ENCODE data around the gene SND1. TPM values are rescaled to one million over a fixed set of nuclear protein-coding genes. Genes with fewer than 3 reads are reported as not detected.

SND1 gene
- total and polyA plus RNA-seq, 4 donors = 50.3 to 150 (median 105) TPM

GRCh38 chr7:127782654-127783559 is 130.9 kb downstream of the SND1 start:
- WGBS, 2 donors = 68 to 69% methylated on average over 3 of the region's 3 CpGs
- no peak for ATAC-seq (ENCODE audit: low FRiP score)

DNA sequence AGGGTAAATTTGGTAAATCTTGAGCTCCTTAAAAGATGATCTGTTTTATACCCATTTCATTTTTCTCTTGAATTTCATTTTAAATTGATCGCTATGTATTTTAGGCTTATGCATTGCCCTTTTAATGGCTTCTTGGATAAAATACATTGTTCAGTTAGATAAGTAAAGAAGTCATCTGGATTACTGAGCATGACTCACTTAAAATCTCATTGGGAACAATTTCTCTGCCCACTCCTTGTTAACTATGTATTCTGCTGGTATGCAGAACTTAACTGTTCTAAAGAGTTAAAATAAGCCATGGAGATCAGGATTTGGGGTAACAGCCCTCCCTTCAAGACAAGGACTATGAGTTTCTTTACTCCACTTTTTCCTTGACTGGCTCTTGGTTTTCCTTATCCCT is 134.2 kb downstream of the SND1 start:
- Histone ChIP-seq H3K4me3 (ENCODE audit: low read length in 2 of 2) (no peak overlapping the region), H3K36me3 (ENCODE audit: control insufficient read depth in 1 of 2, insufficient read depth in 2 of 2, low read length in 1 of 2) (no peaks in the 10 kb centered on the region), H3K4me1 (ENCODE audit: control insufficient read depth in 1 of 2, insufficient read depth in 2 of 2, low read length in 2 of 2) (no peaks in the 10 kb centered on the region), H3K9me3 (ENCODE audit: control insufficient read depth, low read length) (no peaks in the 10 kb centered on the region), H3K27ac (ENCODE audit: low read depth in 1 of 2, low read length in 2 of 2) (no peak overlapping the region), H3K27me3 (ENCODE audit: control insufficient read depth in 1 of 2, insufficient read depth in 2 of 2, low read length in 1 of 2) (no peaks in the 10 kb centered on the region)
- DNase-seq (no peak), ATAC-seq (ENCODE audit: low FRiP score) (no peak)
- 95 to 98% methylated on average over 1 of the region's 1 CpG for WGBS, 2 donors
- intact Hi-C loops (cut with DNase I) = no loop called here

More at GRCh38 chr7:127782654-127783559, 130.9 kb downstream of the SND1 start:
- DNase-seq = no peak
- Histone ChIP-seq H3K9me3 (ENCODE audit: control insufficient read depth, low read length) (no peaks in the 10 kb centered on the region), H3K4me1 (ENCODE audit: control insufficient read depth in 1 of 2, insufficient read depth in 2 of 2, low read length in 2 of 2) (no peaks in the 10 kb centered on the region), H3K4me3 (ENCODE audit: low read length in 2 of 2) (no peak overlapping the region), H3K27ac (ENCODE audit: low read depth in 1 of 2, low read length in 2 of 2) (no peak overlapping the region), H3K27me3 (ENCODE audit: control insufficient read depth in 1 of 2, insufficient read depth in 2 of 2, low read length in 1 of 2) (no peaks in the 10 kb centered on the region), H3K36me3 (ENCODE audit: control insufficient read depth in 1 of 2, insufficient read depth in 2 of 2, low read length in 1 of 2) (no peaks in the 10 kb centered on the region)
- intact Hi-C loops (cut with DNase I) = no loop called here

- DNase-seq (no peak), ATAC-seq (ENCODE audit: low FRiP score) (no peak)
- Histone ChIP-seq H3K9me3 (ENCODE audit: control insufficient read depth, low read length) (no peaks in the 10 kb centered on the region), H3K27me3 (ENCODE audit: control insufficient read depth in 1 of 2, insufficient read depth in 2 of 2, low read length in 1 of 2) (no peaks in the 10 kb centered on the region), H3K4me1 (ENCODE audit: control insufficient read depth in 1 of 2, insufficient read depth in 2 of 2, low read length in 2 of 2) (no peaks in the 10 kb centered on the region), H3K27ac (ENCODE audit: low read depth in 1 of 2, low read length in 2 of 2) (no peak overlapping the region), H3K36me3 (ENCODE audit: control insufficient read depth in 1 of 2, insufficient read depth in 2 of 2, low read length in 1 of 2) (no peaks in the 10 kb centered on the region), H3K4me3 (ENCODE audit: low read length in 2 of 2) (no peak overlapping the region)
- WGBS, 2 donors = 87 to 91% methylated on average over 3 of the region's 3 CpGs
- intact Hi-C loops (cut with DNase I) = no loop called here
These were observed 137.0 kb downstream of the SND1 start for GRCh38 chr7:127789031-127789430.

GRCh38 chr7:127791446-127792189 is 139.6 kb downstream of the SND1 start:
- H3K27me3 ChIP-seq (ENCODE audit: control insufficient read depth in 1 of 2, insufficient read depth in 2 of 2, low read length in 1 of 2) = no peaks in the 10 kb centered on the region
- no peak for ATAC-seq (ENCODE audit: low FRiP score)
- intact Hi-C loops (cut with DNase I) = no loop called here
- WGBS, 2 donors = 85 to 89% methylated on average over 6 of the region's 6 CpGs
- H3K9me3 ChIP-seq (ENCODE audit: control insufficient read depth, low read length) = no peaks in the 10 kb centered on the region
- no peaks in the 10 kb centered on the region for H3K4me1 ChIP-seq (ENCODE audit: control insufficient read depth in 1 of 2, insufficient read depth in 2 of 2, low read length in 2 of 2)
- no peak overlapping the region for H3K4me3 ChIP-seq (ENCODE audit: low read length in 2 of 2)
- no peak overlapping the region for H3K27ac ChIP-seq (ENCODE audit: low read depth in 1 of 2, low read length in 2 of 2)
- DNase-seq = no peak
- H3K36me3 ChIP-seq (ENCODE audit: control insufficient read depth in 1 of 2, insufficient read depth in 2 of 2, low read length in 1 of 2) = no peaks in the 10 kb centered on the region

DNA sequence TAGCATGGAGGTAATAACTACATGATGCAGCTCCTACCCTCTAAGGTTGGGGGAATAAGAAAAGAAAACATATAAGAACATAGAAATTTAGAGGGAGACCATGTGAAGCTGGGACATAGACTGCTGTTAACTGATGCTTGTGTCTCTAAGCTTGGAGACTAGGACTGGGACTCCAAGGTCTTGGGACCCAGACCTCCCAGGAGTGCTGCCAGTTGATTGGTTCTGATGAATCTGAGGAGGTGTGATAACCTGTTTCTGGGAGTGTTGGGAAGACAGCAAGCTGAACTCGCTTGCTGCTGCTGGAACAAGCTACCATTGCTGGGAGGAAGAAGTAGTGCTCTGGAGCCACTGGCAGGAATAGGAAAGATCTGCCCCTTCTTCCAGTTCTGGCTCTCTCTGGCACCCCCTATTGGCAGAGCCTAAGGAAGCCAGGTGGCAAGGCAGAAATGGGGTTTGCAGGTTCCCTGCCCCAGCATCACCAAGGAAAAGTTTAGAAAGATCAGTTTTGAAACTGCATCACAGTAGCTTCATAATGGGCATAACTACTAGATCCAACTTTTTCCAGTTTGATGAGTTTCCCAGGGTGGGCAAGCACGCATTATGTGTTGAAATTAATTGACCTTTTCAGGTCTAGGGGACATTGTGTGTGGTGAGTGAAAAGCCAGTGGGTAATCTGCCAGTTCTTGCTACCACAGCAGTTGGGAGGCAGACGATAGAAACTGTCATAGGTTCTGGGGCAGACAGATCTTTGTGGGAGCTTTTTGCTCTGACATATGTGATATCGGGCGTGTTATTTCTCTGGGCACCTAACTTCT is 140.7 kb downstream of the SND1 start:
- Histone ChIP-seq H3K9me3 (ENCODE audit: control insufficient read depth, low read length) (no peaks in the 10 kb centered on the region), H3K27ac (ENCODE audit: low read depth in 1 of 2, low read length in 2 of 2) (no peak overlapping the region), H3K4me3 (ENCODE audit: low read length in 2 of 2) (no peak overlapping the region), H3K36me3 (ENCODE audit: control insufficient read depth in 1 of 2, insufficient read depth in 2 of 2, low read length in 1 of 2) (no peaks in the 10 kb centered on the region), H3K27me3 (ENCODE audit: control insufficient read depth in 1 of 2, insufficient read depth in 2 of 2, low read length in 1 of 2) (no peaks in the 10 kb centered on the region), H3K4me1 (ENCODE audit: control insufficient read depth in 1 of 2, insufficient read depth in 2 of 2, low read length in 2 of 2) (no peaks in the 10 kb centered on the region)
- DNase-seq (no peak), ATAC-seq (ENCODE audit: low FRiP score) (no peak)
- 95% methylated on average over 5 of the region's 5 CpGs for WGBS, 2 donors
- intact Hi-C loops (cut with DNase I) = no loop called here

GRCh38 chr7:127793582-127793981 is 141.6 kb downstream of the SND1 start:
- Histone ChIP-seq H3K27me3 (ENCODE audit: control insufficient read depth in 1 of 2, insufficient read depth in 2 of 2, low read length in 1 of 2) (no peaks in the 10 kb centered on the region), H3K4me1 (ENCODE audit: control insufficient read depth in 1 of 2, insufficient read depth in 2 of 2, low read length in 2 of 2) (no peaks in the 10 kb centered on the region), H3K4me3 (ENCODE audit: low read length in 2 of 2) (no peak overlapping the region), H3K9me3 (ENCODE audit: control insufficient read depth, low read length) (no peaks in the 10 kb centered on the region), H3K27ac (ENCODE audit: low read depth in 1 of 2, low read length in 2 of 2) (no peak overlapping the region), H3K36me3 (ENCODE audit: control insufficient read depth in 1 of 2, insufficient read depth in 2 of 2, low read length in 1 of 2) (no peaks in the 10 kb centered on the region)
- DNase-seq = no peak
- WGBS, 2 donors = 93 to 95% methylated on average over 4 of the region's 4 CpGs
- no peak for ATAC-seq (ENCODE audit: low FRiP score)
- intact Hi-C loops (cut with DNase I) = no loop called here

DNA sequence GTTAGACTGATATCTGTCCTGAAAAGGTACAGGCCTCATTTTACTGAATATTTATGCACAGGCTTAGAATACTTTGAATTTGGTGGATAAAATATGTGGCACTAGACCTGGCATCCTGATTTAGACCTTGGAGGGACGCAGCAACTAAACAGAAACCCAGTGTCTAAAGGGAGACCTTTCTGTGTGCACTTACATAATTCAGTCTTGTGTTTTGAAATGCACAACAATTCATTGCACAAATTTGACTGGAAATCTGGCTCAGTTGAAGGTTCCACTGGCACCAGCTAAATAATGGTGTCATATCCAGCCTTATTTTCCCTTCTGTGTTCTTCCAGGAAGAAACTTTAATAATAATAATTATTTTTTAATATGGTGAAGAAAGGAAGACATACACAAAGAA is 142.1 kb downstream of the SND1 start:
- Histone ChIP-seq H3K36me3 (ENCODE audit: control insufficient read depth in 1 of 2, insufficient read depth in 2 of 2, low read length in 1 of 2) (no peaks in the 10 kb centered on the region), H3K4me1 (ENCODE audit: control insufficient read depth in 1 of 2, insufficient read depth in 2 of 2, low read length in 2 of 2) (no peaks in the 10 kb centered on the region), H3K9me3 (ENCODE audit: control insufficient read depth, low read length) (no peaks in the 10 kb centered on the region), H3K27ac (ENCODE audit: low read depth in 1 of 2, low read length in 2 of 2) (no peak overlapping the region), H3K4me3 (ENCODE audit: low read length in 2 of 2) (no peak overlapping the region), H3K27me3 (ENCODE audit: control insufficient read depth in 1 of 2, insufficient read depth in 2 of 2, low read length in 1 of 2) (no peaks in the 10 kb centered on the region)
- 10 to 20% methylated on average over 1 of the region's 1 CpG for WGBS, 2 donors
- DNase-seq (no peak), ATAC-seq (ENCODE audit: low FRiP score) (no peak)
- intact Hi-C loops (cut with DNase I) = no loop called here

- no peak overlapping the region for H3K4me3 ChIP-seq (ENCODE audit: low read length in 2 of 2)
- H3K27me3 ChIP-seq (ENCODE audit: control insufficient read depth in 1 of 2, insufficient read depth in 2 of 2, low read length in 1 of 2) = no peaks in the 10 kb centered on the region
- H3K36me3 ChIP-seq (ENCODE audit: control insufficient read depth in 1 of 2, insufficient read depth in 2 of 2, low read length in 1 of 2) = no peaks in the 10 kb centered on the region
- 64 to 65% methylated on average over 4 of the region's 4 CpGs for WGBS, 2 donors
- intact Hi-C loops (cut with DNase I) = no loop called here
- no peaks in the 10 kb centered on the region for H3K9me3 ChIP-seq (ENCODE audit: control insufficient read depth, low read length)
- DNase-seq = no peak
- H3K27ac ChIP-seq (ENCODE audit: low read depth in 1 of 2, low read length in 2 of 2) = no peak overlapping the region
- ATAC-seq (ENCODE audit: low FRiP score) = no peak
- H3K4me1 ChIP-seq (ENCODE audit: control insufficient read depth in 1 of 2, insufficient read depth in 2 of 2, low read length in 2 of 2) = no peaks in the 10 kb centered on the region
These were observed 142.6 kb downstream of the SND1 start for GRCh38 chr7:127794551-127794950.
